PC-3 (cell line): Measurements from ENCODE around the gene ZNF862.

Experiments used
- CTCF ChIP-seq: fragments of 300-600 bp; sonication (generic); conservative IDR thresholded peaks from 2 replicates; pipeline ENCODE4 v1.5.1; 2017; ENCODE audit warnings: antibody characterized with exemption, low read depth, mild to moderate bottlenecking, low read length
- EZH2 ChIP-seq: fragments of 300-600 bp; sonication (generic); IDR thresholded peaks from one replicate; pipeline ENCODE4 v1.6.1; 2017; ENCODE audit warnings: antibody characterized with exemption, mild to moderate bottlenecking, low read length; ENCODE audit not compliant: unreplicated experiment
- EZH2phosphoT487 ChIP-seq: fragments of 300-600 bp; sonication (generic); IDR thresholded peaks from 2 replicates; pipeline ENCODE4 v1.6.1; 2018; ENCODE audit warnings: mild to moderate bottlenecking, antibody characterized with exemption, low read length, borderline replicate concordance

- TF ChIP-seq CTCF, result no peak
- TF ChIP-seq EZH2, result no peak
- no peak for TF ChIP-seq EZH2phosphoT487
These were observed 26.6 kb downstream of the ZNF862 start for GRCh38 chr7:149864751-149865150.
